GM18867 (cell line): ENCODE data around the gene SNRPD2.
"Not testable (repeated sequence)": the region's sequence is repeated elsewhere in the genome, so short reads cannot be mapped to it uniquely, and the experiment has no call there.

Experiments
- ATAC-seq: cut with Tn5 transposase; IDR thresholded peaks from one replicate; pipeline ENCODE4 v1.9.1; 2021; ENCODE audit warnings: mild to moderate bottlenecking, moderate library complexity; ENCODE audit not compliant: unreplicated experiment

SNRPD2 gene

GRCh38 chr19:45691516-45692186, at the start of gene SNRPD2:
SNRPD2 (minus strand) TSS chr19:45691953; CDS start chr19:45691888, 65 bp downstream.
- peak; percentile 60 for ATAC-seq

- no peak for ATAC-seq
Measured at GRCh38 chr19:45739498-45740439, 48.0 kb upstream of the SNRPD2 start.

- ATAC-seq, result no peak
Measured at GRCh38 chr19:45733160-45733810, 41.5 kb upstream of the SNRPD2 start, which contains the start of gene MEIOSIN. MEIOSIN (plus strand) TSS chr19:45733439; CDS start chr19:45735377, 1,938 bp downstream.

- peak; percentile 93 for ATAC-seq
Measured at GRCh38 chr19:45730368-45731288, 38.9 kb upstream of the SNRPD2 start, which contains the start of gene FBXO46. FBXO46 (minus strand) TSS chr19:45730896; CDS start chr19:45713495, 17,401 bp downstream.

- no peak for ATAC-seq
Measured at GRCh38 chr19:45729800-45730290, 38.1 kb upstream of the SNRPD2 start.

- ATAC-seq, result not testable (repeated sequence)
Measured at GRCh38 chr19:45728683-45729082, 36.9 kb upstream of the SNRPD2 start.

- ATAC-seq, result not testable (repeated sequence)
Measured at GRCh38 chr19:45720065-45720464, 28.3 kb upstream of the SNRPD2 start.

- ATAC-seq, result no peak
Measured at GRCh38 chr19:45717983-45718650, 26.4 kb upstream of the SNRPD2 start.

- ATAC-seq, result peak; percentile 90
Measured at GRCh38 chr19:45717131-45717982, 25.6 kb upstream of the SNRPD2 start.

- no peak for ATAC-seq
Measured at GRCh38 chr19:45716359-45717130, 24.8 kb upstream of the SNRPD2 start.

- ATAC-seq, result no peak
Measured at GRCh38 chr19:45715139-45715538, 23.4 kb upstream of the SNRPD2 start.

GRCh38 chr19:45713141-45713540, 21.4 kb upstream of the SNRPD2 start:
- ATAC-seq, result no peak

- no peak for ATAC-seq
Measured at GRCh38 chr19:45712699-45713067, 20.9 kb upstream of the SNRPD2 start.

GRCh38 chr19:45711851-45712698, 20.3 kb upstream of the SNRPD2 start:
- no peak for ATAC-seq

GRCh38 chr19:45710356-45711130, 18.8 kb upstream of the SNRPD2 start:
- ATAC-seq, result no peak
